SK-N-SH (cell line): Measurements from ENCODE around the gene MON1A. TPM values are rescaled to one million over a fixed set of nuclear protein-coding genes. Genes with fewer than 3 reads are reported as not detected.
"Not testable (repeated sequence)": the region's sequence is repeated elsewhere in the genome, so short reads cannot be mapped to it uniquely, and the experiment has no call there.

Experiments used
- CTCF ChIA-PET: fragments of 300-600, 350-600 bp; formaldehyde crosslinking; extraction: SDS; loops from one replicate; lab custom pipeline; 2021; lab: Yijun Ruan, JAX
- POLR2A ChIA-PET: fragments of 350-600 bp; sonication (Branson Sonifier 250); formaldehyde crosslinking; extraction: SDS; loops from one replicate; lab custom pipeline; 2020; ENCODE audit warnings: antibody characterized with exemption, inconsistent platforms; lab: Yijun Ruan, JAX
- DNase-seq: peaks from one replicate; pipeline ENCODE4 v3.0.0; 2012
- H2AFZ ChIP-seq: fragments of 200-600 bp; sonication (generic); 2 replicates; pipeline ENCODE4 v1.8.1; 2016; ENCODE audit warnings: antibody characterized with exemption, mild to moderate bottlenecking, low read depth
- H3F3A ChIP-seq: fragments of 200-600 bp; sonication (generic); replicated peaks from 2 replicates; pipeline ENCODE3; 2016; ENCODE audit warnings: antibody characterized with exemption, mild to moderate bottlenecking; ENCODE audit not compliant: insufficient read depth
- H3K27ac ChIP-seq, 2 experiments: fragments of 200-500 bp in 1 of 2; fragments of 200-600 bp in 1 of 2; sonication (Bioruptor generic) in 1 of 2; sonication (generic), shearing (Covaris generic) in 1 of 2; 2 replicates each; pipeline versions ENCODE4 v1.5.1 to v1.6.1; 2014 to 2016; ENCODE audit warnings: low read depth in 2 of 2, inconsistent platforms in 1 of 2, low read length in 1 of 2, mild to moderate bottlenecking in 1 of 2, mixed read lengths in 1 of 2
- H3K27me3 ChIP-seq: fragments of 200-600 bp; sonication (generic), shearing (Covaris generic); 2 replicates; pipeline ENCODE4 v1.6.1; 2016; ENCODE audit warnings: mixed run types; ENCODE audit not compliant: insufficient read depth
- H3K36me3 ChIP-seq, 2 experiments: fragments of 200-500 bp in 1 of 2; fragments of 200-600 bp in 1 of 2; sonication (Bioruptor generic) in 1 of 2; sonication (generic) in 1 of 2; replicated peaks in 1 of 2; 2 replicates each; pipeline versions ENCODE3 to v1.5.1; 2014 to 2016; ENCODE audit warnings: low read length in 1 of 2, mild to moderate bottlenecking in 1 of 2; ENCODE audit not compliant: insufficient read depth in 2 of 2, control insufficient read depth in 1 of 2
- H3K4me1 ChIP-seq, 2 experiments: fragments of 200-500 bp in 1 of 2; fragments of 200-600 bp in 1 of 2; sonication (Bioruptor generic) in 1 of 2; sonication (generic), shearing (Covaris generic) in 1 of 2; 2 replicates each; pipeline versions ENCODE4 v1.5.1 to v1.6.1; 2014 to 2016; ENCODE audit warnings: low read depth in 1 of 2, low read length in 1 of 2, mixed run types in 1 of 2; ENCODE audit not compliant: insufficient read depth in 2 of 2, control insufficient read depth in 1 of 2
- H3K4me2 ChIP-seq: fragments of 200-600 bp; sonication (generic), shearing (Covaris generic); 2 replicates; pipeline ENCODE4 v1.6.1; 2017; ENCODE audit warnings: mixed run types
- H3K4me3 ChIP-seq, 2 experiments: fragments of 200-500 bp in 1 of 2; fragments of 200-600 bp in 1 of 2; sonication (Bioruptor generic) in 1 of 2; sonication (generic), shearing (Covaris generic) in 1 of 2; 2 replicates each; pipeline versions ENCODE4 v1.5.1 to v1.8.1; 2014 to 2016; ENCODE audit warnings: low read depth in 2 of 2, inconsistent platforms in 1 of 2, low read length in 1 of 2, mild to moderate bottlenecking in 1 of 2, mixed read lengths in 1 of 2, moderate library complexity in 1 of 2
- H3K79me2 ChIP-seq: fragments of 200-600 bp; sonication (generic); 2 replicates; pipeline ENCODE4 v1.8.1; 2017; ENCODE audit warnings: mild to moderate bottlenecking; ENCODE audit not compliant: insufficient read depth
- H3K9ac ChIP-seq: fragments of 200-600 bp; sonication (generic); 2 replicates; pipeline ENCODE4 v1.6.1; 2017; ENCODE audit warnings: mixed run types
- H3K9me2 ChIP-seq: fragments of 200-600 bp; sonication (generic); 2 replicates; pipeline ENCODE4 v1.6.1; 2017; ENCODE audit warnings: mixed run types
- H3K9me3 ChIP-seq: fragments of 200-600 bp; sonication (generic); 2 replicates; pipeline ENCODE4 v1.6.1; 2017; ENCODE audit warnings: mixed run types, mild to moderate bottlenecking, moderate library complexity
- H4K20me1 ChIP-seq: fragments of 200-600 bp; sonication (generic); 2 replicates; pipeline ENCODE4 v1.6.1; 2017; ENCODE audit warnings: mild to moderate bottlenecking, mixed run types; ENCODE audit not compliant: insufficient read depth
- CHD2 ChIP-seq: fragments of 150-350 bp; IDR thresholded peaks from 2 replicates; pipeline ENCODE4 v1.6.1; 2018; ENCODE audit warnings: low read length; ENCODE audit not compliant: partially characterized antibody
- CTCF ChIP-seq: fragments of 200-600 bp; sonication (generic); IDR thresholded peaks from 2 replicates; pipeline ENCODE4 v1.6.1; 2017; ENCODE audit warnings: antibody characterized with exemption, mild to moderate bottlenecking, moderate library complexity
- ELF1 ChIP-seq: IDR thresholded peaks from 2 replicates; pipeline ENCODE4 v1.4.0; 2012
- GABPA ChIP-seq: IDR thresholded peaks from 2 replicates; pipeline ENCODE4 v1.4.0; 2012; ENCODE audit warnings: low read depth, mild to moderate bottlenecking
- MEF2A ChIP-seq: IDR thresholded peaks from 2 replicates; pipeline ENCODE4 v1.4.0; 2012; ENCODE audit warnings: low read depth, borderline replicate concordance
- NFIC ChIP-seq: IDR thresholded peaks from 2 replicates; pipeline ENCODE4 v1.4.0; 2012; ENCODE audit warnings: borderline replicate concordance
- NRF1 ChIP-seq: IDR thresholded peaks from 2 replicates; pipeline ENCODE4 v1.6.1; 2012; ENCODE audit warnings: low read depth, mild to moderate bottlenecking, low read length
- RAD21 ChIP-seq: IDR thresholded peaks from 2 replicates; pipeline ENCODE4 v1.6.1; 2012; ENCODE audit warnings: mild to moderate bottlenecking, low read length
- RCOR1 ChIP-seq: fragments of 150-350 bp; IDR thresholded peaks from 2 replicates; pipeline ENCODE4 v1.6.1; 2017; ENCODE audit warnings: antibody characterized with exemption, low read length
- SMC3 ChIP-seq: IDR thresholded peaks from 2 replicates; pipeline ENCODE4 v1.6.1; 2012; ENCODE audit warnings: low read depth, low read length, improper control_type of control experiment
- TAF1 ChIP-seq: IDR thresholded peaks from 2 replicates; pipeline ENCODE4 v1.6.1; 2012; ENCODE audit warnings: low read depth, mild to moderate bottlenecking, low read length, moderate library complexity, borderline replicate concordance
- USF1 ChIP-seq: IDR thresholded peaks from 2 replicates; pipeline ENCODE4 v1.4.0; 2012; ENCODE audit warnings: low read depth, borderline replicate concordance
- USF2 ChIP-seq: fragments of 150-350 bp; IDR thresholded peaks from 2 replicates; pipeline ENCODE4 v1.6.1; 2017; ENCODE audit warnings: antibody characterized with exemption, low read length, low read depth, borderline replicate concordance
- ZBTB33 ChIP-seq: IDR thresholded peaks from 2 replicates; pipeline ENCODE4 v1.4.0; 2012; ENCODE audit warnings: low read depth, borderline replicate concordance
- WGBS: methylation state at CpG from one replicate; pipeline ENCODE4 v1.1.6; 2017; ENCODE audit warnings: low lambda C conversion rate; 5-methylcytosine and 5-hydroxymethylcytosine counted together
- polyA plus RNA-seq, 3 experiments: library from polyadenylated mRNA; depleted of rRNA; stranded (reverse); fragments of >200 nt; gene quantifications; 2 replicates each; pipeline ENCODE4 v1.2.3, GENCODE V29; 2012

Gene MON1A
- polyA plus RNA-seq, 1 of the 3 experiments (the other 2 are of a cell fraction), result 12.0 TPM

- CTCF ChIA-PET, result interaction anchor here (0.8 to 2.0 kb wide), 13 partner anchors 8 to 367 kb away, joined by 3 to 8 read pairs (median 3); partner anchors contain the start of genes INKA1 and IP6K1
- peak overlapping the region in 1 of 2 experiments; percentile 32; a peak in 1 of 4 replicates for H3K4me3 ChIP-seq
- peak; percentile 87 for DNase-seq
- H3F3A ChIP-seq, result no peaks in the 10 kb centered on the region
- 79% methylated on average over 13 of the region's 15 CpGs for WGBS
- H3K4me1 ChIP-seq, result peaks cover 0 to 2% of the 10 kb centered on the region in 2 experiments; a peak in 2 of 4 replicates
- TF ChIP-seq CTCF (peak; percentile 38), SMC3 (peak; percentile 37; the same call in 1 of the 2 replicates), TAF1 (no peak), RAD21 (peak; percentile 62), NFIC (no peak), RCOR1 (no peak), GABPA (no peak), CHD2 (no peak), ZBTB33 (peak; percentile 66; the same call in 1 of the 2 replicates), USF1 (no peak), MEF2A (no peak), ELF1 (no peak), USF2 (no peak), NRF1 (no peak)
- no peaks in the 10 kb centered on the region for H3K79me2 ChIP-seq
- no peaks in the 10 kb centered on the region for H3K27me3 ChIP-seq
- no peaks in the 10 kb centered on the region for H3K9me2 ChIP-seq
- no peaks in the 10 kb centered on the region for H4K20me1 ChIP-seq
- peaks cover 0 to 5% of the 10 kb centered on the region in 2 experiments for H3K36me3 ChIP-seq
- no peaks in the 10 kb centered on the region for H3K9me3 ChIP-seq
- H3K9ac ChIP-seq, result no peak overlapping the region
- H3K27ac ChIP-seq, result no peak overlapping the region
- POLR2A ChIA-PET, result no interaction called here
- H3K4me2 ChIP-seq, result no peak overlapping the region
- no peak overlapping the region for H2AFZ ChIP-seq
Observed at GRCh38 chr3:49906073-49906743, 23.4 kb downstream of the MON1A start.

GRCh38 chr3:49904448-49904847 lies 25.2 kb downstream of the MON1A start:
- CTCF ChIA-PET, H3K9me2 ChIP-seq, H3K4me3 ChIP-seq, H3K9ac ChIP-seq, H3K4me1 ChIP-seq, H3K9me3 ChIP-seq, H4K20me1 ChIP-seq, H3K4me2 ChIP-seq, H3K36me3 ChIP-seq, H2AFZ ChIP-seq, H3K27me3 ChIP-seq, H3F3A ChIP-seq, H3K27ac ChIP-seq, DNase-seq, H3K79me2 ChIP-seq: not testable (repeated sequence)
- WGBS, result 97% methylated on average over 10 of the region's 13 CpGs
- POLR2A ChIA-PET, result interaction anchor here (0.6 kb wide), 1 partner anchor 101 kb away, joined by 3 read pairs; the partner anchor contains the start of gene INKA1
